H1 (cell line): ENCODE data around the gene FABP6. TPM values are rescaled to one million over a fixed set of nuclear protein-coding genes. Genes with fewer than 3 reads are reported as not detected.

ENCODE experiments used
- EZH2 ChIP-seq: fragments of 200-600 bp; sonication (generic); IDR thresholded peaks from 2 replicates; pipeline ENCODE4 v1.7.1; 2012; ENCODE audit warnings: low read depth, mild to moderate bottlenecking, moderate library complexity, low read length, inconsistent platforms; ENCODE audit not compliant: severe bottlenecking
- JUND ChIP-seq: IDR thresholded peaks from 2 replicates; pipeline ENCODE4 v1.6.1; 2011; ENCODE audit warnings: mild to moderate bottlenecking, improper control_type of control experiment, low read length
- polyA plus RNA-seq, 7 experiments: library from polyadenylated mRNA; depleted of rRNA in 3 of 7; stranded (reverse) in 5 of 7; unstranded in 2 of 7; fragments of >200 nt in 5 of 7; fragments of 200-250 nt in 2 of 7; gene quantifications; 1 replicate in 5 of 7; 2 replicates in 1 of 7; 4 replicates in 1 of 7; pipeline versions ENCODE4 v1.2.1 to v1.2.3, GENCODE V29; 2011 to 2013; ENCODE audit warnings: missing spikeins in 2 of 7, mixed read lengths in 2 of 7
- total RNA-seq: library from RNA; stranded (reverse); fragmentation: NEBNext Ultra II Directional; extraction: Animal tissue kit (Norgen Biotek cat#: 25700); gene quantifications from 2 replicates; pipeline ENCODE4 v1.2.1, GENCODE V29; 2021

Gene FABP6
- total and polyA plus RNA-seq, 2 of the 8 experiments (the other 6 are each of a cell fraction or from before 2014, with no cell fraction given) = 4.8 to 6.1 TPM

DNA sequence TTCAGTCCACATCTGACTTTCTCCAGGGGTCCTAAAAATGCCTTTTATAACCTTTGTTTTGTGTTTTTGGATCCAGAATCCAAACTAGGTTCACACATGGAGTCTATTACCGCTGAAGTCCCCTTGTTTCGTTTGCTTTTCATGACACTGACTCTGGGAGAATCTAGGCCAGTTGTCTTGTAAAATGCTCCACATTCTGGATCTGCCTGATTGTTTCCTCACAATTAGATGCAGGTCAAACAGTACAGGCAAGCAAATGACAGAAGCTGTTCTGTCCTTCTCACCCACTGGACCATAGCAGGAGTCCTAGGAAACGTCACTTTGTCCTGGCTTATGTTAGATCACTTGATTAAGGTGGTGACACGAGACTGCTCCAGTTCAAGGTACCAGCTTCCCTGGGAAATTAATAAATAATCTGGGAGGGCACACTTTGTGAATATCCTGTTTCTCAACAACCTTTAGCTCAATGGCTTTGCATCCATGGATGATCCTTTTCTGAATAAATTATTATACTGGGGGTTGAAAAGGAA is 34.1 kb downstream of the FABP6 start (continued):
- no peak for TF ChIP-seq EZH2
- TF ChIP-seq JUND = no peak
- TF ChIP-seq, all 59 proteins: peak for 0
